HG03095 (cell line): ENCODE measurements around the gene INF2.

Experiments used
- ATAC-seq: cut with Tn5 transposase; IDR thresholded peaks from one replicate; pipeline ENCODE4 v1.9.1; 2021; ENCODE audit warnings: moderate library complexity; ENCODE audit not compliant: unreplicated experiment

The INF2 gene

DNA sequence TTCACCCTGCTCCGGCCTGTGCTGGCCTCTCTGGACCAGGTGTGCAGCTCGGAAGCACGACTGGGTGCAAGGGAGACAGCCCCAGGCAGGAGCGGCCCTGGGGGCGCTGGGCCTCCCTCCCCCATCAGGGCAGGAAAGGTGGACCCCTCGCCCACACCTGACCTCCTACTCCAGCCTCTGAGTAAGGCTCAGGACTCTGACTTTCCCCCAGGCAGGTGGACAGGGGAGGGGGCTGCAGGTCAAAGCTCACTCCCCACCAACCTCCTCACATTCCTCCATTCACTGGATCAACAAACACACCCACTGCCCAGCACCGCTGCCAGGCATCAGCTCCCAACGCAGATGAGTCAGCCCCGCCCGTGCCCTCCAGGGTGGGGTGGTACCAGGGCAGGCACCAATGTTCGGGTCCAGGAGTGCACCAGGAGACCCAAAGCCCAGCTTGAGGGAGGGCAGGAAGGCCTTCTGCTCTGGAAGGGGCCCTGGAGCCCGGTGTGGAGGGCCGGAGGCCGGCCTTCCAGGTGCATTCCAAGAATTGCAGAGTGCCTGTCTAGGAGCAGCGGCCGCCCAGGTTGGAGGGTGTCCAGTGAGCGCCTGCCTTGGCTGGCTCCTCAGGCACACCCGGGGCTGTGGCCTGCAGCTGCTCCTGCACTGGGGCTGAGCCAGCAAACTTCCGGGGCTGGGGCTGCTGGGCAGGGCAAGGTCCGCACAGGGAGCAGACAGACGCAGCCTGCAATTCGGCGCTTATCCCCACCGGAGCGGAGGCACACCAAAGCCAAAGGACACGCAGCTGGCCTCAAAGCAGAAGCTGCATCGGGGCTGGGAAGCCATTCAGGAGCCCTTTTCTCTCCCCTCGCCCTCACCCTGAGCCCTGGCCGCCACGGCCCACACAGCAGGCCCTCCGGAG is 1.6 kb upstream of the INF2 start:
- ATAC-seq = no peak

DNA sequence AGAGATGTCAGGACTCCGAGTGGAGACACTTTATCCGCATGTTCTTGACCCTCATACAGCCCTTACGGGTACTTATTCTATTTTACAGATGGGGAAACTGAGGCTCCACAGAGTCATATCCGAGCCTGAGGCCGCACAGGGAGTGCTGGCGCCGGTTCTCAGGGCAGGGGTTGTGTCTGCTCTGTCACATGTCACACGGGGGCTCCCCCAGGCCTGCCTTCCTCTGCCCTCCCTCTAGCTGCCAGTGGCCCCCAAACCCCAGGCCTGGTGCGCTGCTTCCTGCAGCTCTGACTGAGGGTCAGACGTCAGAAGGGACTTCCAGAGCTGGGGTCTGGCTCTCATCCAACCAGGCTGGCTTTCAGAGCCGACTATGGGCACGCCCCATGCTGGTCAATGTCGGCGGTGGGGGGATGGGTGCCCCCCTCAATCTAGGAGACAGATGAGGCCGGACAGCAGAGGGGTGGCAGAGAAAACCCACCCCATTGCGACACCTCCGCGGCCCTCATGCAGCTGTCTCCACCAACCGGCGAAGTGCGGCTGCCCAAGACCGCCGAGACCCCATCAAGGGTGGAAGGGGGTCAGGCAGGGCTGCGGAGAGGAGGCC is 811 bp upstream of the INF2 start:
- no peak for ATAC-seq

GRCh38 chr14:104689881-104690711 is 678 bp downstream of the INF2 start:
- no peak for ATAC-seq

DNA sequence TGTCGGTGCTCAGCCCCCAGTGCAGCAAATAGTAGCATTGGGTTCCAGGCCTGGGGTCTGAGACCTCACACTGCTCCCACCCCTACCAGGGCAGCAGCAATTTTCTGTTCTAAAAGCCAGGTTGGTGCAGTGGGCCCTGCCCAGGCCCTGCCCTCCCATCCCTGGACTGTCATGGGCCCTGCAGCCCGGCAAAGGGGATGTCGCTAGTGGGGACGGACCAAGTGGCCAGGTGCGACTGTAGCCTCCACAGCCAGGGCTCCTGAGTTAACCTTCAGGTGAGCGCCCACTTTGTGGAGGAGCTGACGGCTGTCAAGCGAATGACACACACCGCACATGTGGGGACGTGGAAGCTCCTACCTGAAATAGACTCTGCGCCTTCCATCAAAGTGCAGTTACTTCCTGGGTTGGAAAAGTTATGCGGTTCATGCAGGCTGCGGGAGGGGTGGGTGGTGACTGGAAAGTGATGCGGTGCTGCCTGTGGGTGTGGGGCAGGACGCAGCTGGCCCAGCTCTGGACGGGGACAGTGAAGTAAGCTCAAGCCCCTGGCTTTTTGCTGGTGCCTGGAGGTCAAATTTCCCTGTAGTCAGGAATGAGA is 1.5 kb downstream of the INF2 start:
- ATAC-seq = no peak

DNA sequence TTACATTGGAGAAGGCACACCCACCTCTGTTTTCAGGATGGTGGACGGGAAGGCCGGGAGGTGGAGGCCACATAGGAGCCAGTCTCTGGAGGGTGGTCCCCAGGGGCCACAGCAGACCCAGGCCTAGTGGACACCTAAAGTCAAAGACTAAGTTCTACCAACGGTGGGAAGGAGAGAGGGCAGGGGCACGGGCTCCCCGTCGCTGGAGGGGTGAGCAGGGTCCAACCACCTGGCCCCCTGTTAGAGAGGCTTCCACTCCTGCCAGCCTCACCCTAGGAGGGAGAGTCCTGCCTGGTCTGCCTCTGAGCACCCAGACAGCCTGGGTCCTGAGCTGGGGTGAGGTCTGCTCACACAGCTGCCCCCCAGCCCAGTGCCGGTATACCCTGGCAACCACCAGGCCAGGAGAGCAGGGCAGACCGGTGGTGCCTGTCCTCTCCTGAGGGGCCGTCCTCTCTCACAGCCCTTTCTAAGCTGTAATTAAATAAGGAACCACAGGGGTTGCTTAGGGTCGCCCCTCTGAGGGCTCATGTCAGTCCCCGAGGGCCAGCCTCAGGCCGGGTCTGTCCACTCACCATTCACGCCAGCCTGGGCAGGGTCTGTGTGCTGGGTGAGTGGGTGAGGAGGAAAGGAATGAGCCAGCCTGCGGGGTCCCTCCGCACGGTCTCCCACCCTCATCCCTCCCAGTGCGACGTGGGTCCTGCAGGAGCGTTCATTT is 2.3 kb downstream of the INF2 start:
- no peak for ATAC-seq

- ATAC-seq = no peak
These were observed 3.0 kb downstream of the INF2 start for GRCh38 chr14:104692261-104692938.

DNA sequence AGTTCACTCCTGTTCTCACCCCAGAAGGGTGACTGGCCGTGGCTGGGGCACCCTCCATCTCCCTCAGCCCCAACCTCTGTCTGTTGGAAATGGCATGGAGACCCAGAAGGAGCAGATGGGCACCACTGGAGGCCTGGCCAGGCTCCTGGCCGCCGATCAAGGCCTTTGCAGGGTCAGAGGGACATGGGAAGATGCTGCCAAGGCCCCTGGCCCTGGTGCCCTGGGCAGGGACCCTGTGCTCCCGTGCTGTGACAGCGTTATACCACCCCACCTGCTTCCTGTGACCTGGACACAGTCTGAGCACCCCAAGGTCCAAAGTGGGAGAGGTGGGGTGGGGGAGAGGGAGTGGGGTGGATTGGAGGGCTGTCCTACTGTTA is 3.5 kb downstream of the INF2 start:
- ATAC-seq = no peak

GRCh38 chr14:104693482-104694431 is 4.3 kb downstream of the INF2 start:
- ATAC-seq = no peak

GRCh38 chr14:104694475-104694950 is 5.1 kb downstream of the INF2 start:
- ATAC-seq = no peak

DNA sequence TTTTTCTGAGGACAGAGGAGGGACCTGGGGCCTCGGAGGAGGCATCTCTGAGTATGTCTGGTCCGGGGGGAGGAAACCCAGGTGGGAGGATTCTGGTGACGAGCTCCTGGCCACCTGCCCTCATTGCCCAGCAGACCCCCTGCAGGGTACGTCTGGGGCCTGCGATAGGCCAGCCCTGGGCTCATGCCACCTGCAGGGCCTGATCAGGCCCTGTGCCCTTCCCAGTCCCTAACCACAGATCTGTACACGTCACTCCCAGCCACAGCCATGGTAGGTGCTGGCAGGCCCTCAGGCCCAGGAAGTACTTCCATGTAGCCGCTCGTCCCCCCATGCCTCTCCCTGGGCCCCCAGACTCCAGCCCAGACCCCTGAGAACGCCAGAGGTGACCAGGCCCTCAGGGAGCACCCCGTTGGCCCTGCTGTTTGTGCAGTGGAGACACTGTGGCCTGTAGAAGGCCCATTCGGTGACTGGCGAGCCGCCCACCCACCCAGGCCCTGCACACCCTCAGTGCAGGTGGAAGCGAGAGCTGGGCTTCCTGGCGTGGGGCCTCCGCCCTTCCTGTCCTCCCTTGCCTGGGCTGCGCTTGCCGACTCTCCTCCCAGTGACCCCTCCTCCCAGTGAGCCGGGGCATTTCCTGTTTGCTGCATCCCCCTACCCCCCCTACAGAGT is 5.7 kb downstream of the INF2 start:
- no peak for ATAC-seq

DNA sequence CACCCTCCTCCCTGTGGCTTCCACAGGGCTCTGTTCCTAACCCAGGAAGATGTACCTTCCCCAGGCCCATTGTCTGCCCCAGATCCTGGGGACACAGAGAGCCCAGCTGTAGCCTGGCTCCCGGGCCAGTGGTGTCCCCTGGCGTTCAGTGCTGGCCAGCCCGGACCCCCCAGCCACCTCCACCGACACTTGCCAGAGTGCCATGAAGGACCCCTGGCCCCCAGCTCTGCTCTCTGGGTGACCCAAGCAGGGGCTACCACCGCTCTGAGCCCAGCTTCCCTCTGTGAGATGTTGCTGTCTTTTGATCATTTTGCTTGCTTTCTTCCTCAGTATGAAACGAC is 6.2 kb downstream of the INF2 start:
- ATAC-seq = no peak

DNA sequence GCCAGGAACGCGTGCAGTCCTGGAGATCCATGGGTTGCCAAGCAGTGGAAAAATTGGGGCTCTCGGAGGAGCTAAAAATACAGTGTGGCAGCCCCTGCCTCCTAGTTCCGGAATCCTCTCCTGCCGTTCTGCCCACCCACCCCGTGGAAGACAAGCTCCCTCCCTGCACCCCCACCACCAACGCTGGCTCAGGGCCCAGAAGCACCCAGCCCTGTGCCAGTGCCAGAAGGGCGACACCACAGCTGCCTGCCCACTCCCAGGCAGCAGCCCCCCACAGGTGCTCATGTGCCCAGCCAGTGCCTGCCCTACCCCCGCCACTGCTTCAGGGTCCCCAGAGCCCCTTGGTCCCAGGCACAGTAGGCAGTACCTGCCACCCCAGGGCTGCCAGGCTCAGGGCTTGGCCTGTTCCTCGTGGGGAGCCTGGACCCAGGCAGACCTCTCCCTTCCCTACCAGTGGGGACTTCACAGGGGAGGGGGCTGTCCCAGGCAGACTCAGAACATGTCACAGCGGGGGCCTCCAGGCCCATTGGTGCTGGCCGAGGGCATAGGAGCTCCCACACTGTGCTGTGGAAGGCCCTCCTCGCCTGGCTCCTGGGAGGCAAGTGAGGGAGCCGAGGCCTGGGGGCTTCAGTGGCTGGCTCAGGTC is 7.4 kb downstream of the INF2 start:
- no peak for ATAC-seq

- no peak for ATAC-seq
These were observed 7.9 kb downstream of the INF2 start for GRCh38 chr14:104697317-104697703.

GRCh38 chr14:104697892-104698583 is 8.6 kb downstream of the INF2 start:
- no peak for ATAC-seq

GRCh38 chr14:104698688-104699425 is 9.4 kb downstream of the INF2 start:
- ATAC-seq = no peak

DNA sequence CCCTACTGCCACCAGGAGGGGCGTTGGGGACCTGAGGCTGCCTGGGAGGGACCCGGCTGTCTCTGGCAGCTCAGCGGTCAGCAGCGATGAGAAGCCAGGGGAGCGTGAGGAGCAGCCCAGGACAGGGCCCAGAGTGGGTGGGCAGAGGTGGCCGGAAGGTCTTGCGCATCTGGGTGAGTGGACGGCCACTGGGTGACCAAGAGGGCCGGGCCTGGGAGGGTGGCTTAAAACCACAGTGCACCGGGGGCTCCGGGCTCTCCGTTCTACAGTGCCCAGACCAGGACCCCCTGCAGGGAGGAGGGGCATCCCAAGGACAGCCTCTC is 10.0 kb downstream of the INF2 start:
- no peak for ATAC-seq

DNA sequence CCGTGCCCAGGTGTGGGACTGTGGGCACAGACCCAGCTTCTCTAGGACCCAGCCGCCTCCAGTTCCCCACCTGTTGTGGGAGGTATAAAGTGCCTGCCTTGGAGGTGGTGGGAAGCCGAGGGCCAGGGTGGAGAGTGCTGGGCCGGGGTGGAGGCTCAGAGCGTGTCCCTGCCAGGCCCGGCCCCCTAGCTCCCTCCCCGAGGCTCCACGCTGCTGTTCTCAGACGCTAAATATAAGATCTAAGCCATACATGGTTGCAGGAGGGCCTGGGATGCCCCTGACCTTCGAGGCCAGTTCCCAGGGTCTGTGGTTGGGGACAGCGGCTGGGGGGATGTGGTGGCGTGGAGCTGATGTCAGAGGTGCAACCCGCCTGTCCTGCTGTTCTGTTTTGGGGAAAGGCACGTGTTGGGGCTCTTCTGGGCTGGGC is 10.8 kb downstream of the INF2 start:
- no peak for ATAC-seq
